Stimulated activated naive CD8-positive, alpha-beta T cell treated with anti-CD3 and anti-CD28 coated beads, Interleukin-15, Interleukin-2, amounts not matched to agents 100 U/mL and 50 U/mL, for 24 hours (primary cell): Measurements from ENCODE around the gene FGFR3.

Source experiments
- ATAC-seq: fragments of 150-1000 bp; cut with Tn5 transposase; one replicate; pipeline ENCODE4 v1.10.0; 2021
- DNase-seq: peaks from one replicate; pipeline ENCODE4 v3.0.0; 2021

FGFR3 gene

DNA sequence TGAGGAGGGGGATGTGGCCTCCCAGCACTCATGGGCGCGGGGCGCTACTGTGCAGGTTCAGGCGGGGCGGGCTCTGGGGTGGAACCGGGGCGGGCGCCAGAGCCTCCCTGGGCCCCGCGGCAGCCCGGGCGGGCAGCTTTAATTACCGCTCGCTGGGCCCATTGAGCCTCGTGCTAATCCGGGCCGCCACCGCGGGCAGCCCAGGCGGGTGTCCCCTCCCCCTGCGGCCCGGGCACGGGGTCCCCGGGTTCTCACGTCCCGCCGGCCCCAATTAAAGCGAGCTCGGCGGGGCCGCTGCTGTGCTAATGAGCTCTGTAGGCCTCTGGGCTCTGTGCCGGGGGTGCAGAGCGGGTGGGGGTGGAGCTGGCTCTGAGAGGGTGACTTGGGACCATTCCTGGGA, 22.8 kb upstream of the FGFR3 start:
- DNase-seq, result no peak
- ATAC-seq, result no peak

- ATAC-seq, result no peak
- no peak for DNase-seq
Measured at GRCh38 chr4:1770791-1771231, 22.3 kb upstream of the FGFR3 start.

DNA sequence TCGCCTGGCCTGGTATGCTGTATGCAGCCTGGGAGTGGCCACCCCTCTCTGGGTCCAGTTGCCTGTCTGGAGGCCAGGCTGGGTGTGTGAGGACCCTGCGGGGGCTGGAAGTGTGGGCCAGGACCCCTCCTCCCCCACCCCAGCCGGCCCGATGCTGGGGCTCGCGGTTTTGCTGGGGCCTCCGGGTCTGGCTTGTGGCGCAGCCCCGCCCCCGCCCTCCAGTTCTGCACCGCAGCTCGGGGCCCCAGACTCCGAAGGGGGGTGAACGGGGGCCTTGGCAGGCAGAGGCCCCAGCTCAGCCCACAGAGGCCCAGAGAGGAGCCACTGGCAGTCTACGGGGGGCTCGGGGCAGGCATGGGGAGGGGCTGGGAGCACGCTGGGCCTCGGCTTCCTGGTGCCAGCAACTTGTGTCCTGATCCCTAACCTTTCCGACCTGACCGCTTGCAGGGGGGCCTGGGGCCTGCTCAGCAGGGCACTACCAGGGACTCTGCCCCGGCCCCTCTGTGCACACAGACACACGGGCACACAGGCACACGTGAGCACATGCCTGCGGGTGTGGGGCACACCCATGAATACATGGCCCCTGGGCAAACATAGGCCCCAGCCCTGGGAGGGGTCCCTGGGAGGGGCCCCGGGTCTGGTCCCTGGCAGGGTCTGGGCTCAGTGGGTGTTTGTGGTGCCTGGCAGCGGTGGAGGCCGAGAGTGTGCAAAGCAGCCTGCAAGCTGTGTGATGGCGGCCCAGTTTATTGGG, 21.4 kb upstream of the FGFR3 start:
- ATAC-seq (peak; percentile 28), DNase-seq (peak; percentile 43)

DNA sequence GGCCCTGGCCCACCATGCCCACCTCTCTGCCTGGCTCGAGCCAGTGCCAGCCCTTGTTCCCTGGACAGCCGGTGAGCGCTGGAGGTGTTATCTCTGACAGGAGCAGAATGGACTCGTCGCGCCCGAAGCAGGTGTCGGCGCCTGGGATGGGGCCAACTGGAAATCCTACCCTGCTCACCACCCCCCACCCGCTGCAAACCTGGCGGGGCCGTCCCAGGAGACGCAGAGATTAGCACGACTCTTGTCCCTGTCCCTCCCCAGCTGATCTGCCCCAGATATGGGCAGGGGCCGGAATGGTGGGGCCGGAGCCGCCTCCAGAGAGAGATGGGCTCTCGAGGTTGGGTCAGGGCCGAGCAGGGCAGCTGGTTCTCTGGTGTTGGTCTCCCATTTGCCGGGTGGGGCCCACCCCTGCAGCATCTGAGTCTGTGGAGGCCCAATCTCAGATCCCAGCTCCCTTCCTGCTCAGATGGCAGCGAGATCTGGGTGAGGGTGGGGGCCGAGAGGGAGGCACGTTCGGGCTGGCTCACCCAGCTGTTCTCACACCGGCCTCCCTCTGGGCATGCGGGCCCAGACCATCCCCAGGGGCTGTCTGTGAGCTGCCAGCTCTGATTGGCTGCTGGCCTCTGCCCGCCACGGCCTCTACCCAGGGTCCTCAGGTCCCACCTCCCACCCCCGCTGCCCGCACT, 20.1 kb upstream of the FGFR3 start:
- DNase-seq (no peak), ATAC-seq (no peak)

DNA sequence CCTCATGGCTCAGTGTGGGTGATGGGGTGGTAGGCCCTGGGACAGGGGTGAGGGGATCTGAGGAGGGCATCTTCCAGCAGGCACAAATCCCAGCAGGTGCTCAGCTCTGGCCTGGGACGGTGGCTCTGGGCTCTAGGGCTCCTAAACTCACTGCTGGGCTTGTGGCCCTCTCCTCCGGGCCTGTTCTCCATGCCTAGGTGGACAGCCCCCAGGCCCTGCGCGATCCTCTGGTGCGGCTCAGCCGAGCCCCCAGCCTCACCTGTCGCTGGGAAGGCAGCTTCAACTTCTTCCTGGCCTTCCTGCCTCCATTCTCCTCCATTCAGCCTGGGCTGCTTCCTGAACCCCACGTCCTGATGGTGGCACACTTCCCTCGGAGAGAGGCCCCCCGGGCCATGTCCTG, 19.3 kb upstream of the FGFR3 start:
- no peak for DNase-seq
- no peak for ATAC-seq

DNA sequence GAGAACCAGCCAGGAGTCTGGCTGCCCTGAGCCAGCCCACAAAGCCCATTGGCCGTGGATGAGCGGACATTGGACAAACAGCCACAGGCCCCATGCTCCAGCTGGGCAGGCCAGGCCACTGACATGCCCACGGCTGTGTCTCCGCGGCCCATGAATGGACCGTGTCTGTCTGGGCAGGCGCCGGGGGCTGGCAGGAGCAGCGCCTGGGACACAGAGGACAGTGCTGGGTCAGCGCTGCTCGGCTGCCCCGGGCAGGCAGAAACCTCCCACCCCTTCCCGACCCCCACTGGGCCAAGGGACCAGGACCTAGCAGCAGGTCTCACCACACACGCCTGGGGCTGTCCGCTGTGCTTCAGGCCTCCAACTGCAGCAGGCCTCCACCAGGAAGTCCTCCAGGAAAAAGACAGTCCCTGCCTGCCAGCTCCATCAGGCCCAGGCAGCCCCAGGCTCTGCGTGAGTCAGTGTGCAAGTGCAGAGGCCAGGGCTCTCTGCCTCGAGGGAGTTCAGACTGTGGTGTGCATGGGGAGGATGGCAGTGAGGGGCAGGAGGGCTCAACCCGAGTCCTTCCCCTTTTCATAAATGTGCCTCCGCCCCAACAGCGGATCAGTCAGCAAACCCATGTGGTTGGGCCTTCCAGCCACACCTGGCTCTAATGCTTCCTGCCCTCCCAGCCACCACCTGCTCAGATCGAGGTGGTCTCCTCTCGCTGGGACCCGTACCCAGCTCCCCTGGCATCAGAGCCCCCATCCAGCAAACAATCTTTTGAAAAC, 17.2 kb upstream of the FGFR3 start:
- DNase-seq, result no peak
- ATAC-seq, result no peak

- no peak for ATAC-seq
- DNase-seq, result no peak
Measured at GRCh38 chr4:1776521-1777161, 16.5 kb upstream of the FGFR3 start.

- DNase-seq, result no peak
Measured at GRCh38 chr4:1777822-1778641, 15.1 kb upstream of the FGFR3 start.

DNA sequence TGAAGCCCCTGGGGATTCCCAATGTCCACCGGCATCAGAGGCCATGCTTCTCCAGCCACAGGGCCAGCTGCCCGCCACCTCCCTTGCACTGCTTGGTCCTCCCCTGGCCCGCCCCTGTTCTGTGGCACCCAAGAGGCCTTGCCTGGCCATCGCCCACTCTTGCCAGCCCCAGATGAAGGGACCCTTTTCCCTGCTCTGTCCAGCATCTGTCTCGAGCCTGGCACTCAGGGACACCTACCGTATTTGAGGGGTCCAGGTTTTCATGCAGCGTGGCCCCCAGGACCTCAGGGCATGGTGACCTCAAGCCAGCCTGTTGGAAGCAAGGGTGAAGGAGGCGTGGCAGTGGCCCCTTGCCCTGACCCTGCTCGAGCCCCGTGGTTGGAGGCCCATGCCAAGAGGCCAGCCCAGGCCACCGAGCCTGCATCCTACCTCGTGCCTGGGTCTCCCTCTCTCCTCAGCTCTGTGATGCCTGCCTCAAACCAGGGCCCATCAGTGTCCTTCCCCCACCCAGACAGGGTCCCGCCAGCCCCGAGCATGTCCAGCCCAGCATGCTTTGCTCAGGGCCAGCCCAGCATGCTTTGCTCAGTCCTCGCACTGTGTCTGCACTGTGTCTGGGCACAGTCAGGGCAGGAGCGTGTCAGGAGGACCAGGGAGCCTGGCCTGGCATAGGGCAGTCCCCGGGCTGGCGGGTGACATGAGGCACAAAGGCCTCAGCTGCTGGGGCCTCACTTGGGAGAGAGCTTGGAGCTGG, 14.3 kb upstream of the FGFR3 start:
- DNase-seq (no peak), ATAC-seq (no peak)

More at GRCh38 chr4:1777822-1778641, 15.1 kb upstream of the FGFR3 start:
- ATAC-seq, result no peak

DNA sequence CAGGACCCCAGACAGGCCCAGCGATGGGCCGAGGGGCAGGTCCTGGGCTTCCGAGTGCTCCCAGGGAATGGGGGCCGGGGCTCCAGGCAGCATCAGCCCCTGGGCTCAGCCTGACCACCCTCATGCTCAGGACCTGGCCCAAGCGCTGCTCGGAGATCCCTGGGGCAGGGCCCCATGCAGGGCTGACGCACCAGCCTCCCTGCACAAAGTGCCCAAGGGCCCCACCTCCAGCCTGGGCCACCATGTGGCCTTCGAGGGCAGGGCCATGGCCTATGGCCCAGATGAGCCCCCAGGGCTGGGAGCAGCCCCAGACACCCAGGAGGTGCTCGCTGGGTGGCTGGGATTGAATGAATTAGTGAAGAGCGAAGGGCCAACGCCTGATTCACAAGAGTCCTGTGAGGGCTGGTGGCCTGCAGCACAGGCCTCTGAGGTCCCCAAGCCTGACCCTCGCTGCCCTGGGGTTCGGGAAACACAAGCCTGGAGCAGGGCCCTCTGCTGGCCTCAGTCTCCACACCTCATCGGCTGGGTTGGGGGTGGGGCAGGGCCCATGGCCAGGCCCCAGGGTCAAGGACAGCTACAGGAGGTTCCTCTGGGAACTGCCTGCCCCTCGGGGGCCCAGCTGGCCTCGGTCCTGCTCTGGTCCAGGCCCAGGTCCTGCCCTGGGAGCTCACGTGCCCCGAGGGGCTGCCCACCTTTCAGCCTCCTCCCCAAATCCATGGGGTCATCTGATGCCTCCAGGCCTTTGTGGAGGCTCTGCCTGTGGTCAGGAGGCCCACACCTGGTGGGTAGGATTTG, 13.3 kb upstream of the FGFR3 start:
- no peak for DNase-seq
- no peak for ATAC-seq

DNA sequence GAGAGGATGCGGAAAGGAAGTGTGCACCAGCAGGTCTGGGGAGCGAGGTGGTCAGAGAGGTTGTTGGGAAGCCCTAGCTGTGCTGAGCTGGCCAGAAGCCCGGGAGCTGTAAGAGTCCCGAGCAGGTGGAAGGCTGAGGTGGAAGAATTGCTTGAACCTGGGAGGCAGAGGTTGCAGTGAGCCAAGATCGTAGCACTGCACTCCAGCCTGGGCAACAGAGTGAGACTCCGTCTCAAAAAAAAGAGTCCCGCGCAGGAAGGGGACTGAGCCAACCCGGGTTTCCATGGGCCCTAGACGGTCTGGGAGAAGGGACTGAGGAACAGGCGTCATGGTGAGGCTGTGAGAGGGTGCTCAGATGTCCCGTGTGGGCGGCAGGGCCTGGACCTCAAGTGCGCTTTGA, 12.7 kb upstream of the FGFR3 start:
- DNase-seq, result no peak
- ATAC-seq, result no peak

- DNase-seq (no peak), ATAC-seq (no peak)
Measured at GRCh38 chr4:1783015-1783414, 10.1 kb upstream of the FGFR3 start.

GRCh38 chr4:1783970-1784369, 9.1 kb upstream of the FGFR3 start:
- no peak for ATAC-seq
- DNase-seq, result no peak

- ATAC-seq, result no peak
Measured at GRCh38 chr4:1784395-1784788, 8.7 kb upstream of the FGFR3 start.

GRCh38 chr4:1784789-1785591, 8.1 kb upstream of the FGFR3 start:
- ATAC-seq (no peak), DNase-seq (no peak)

More at GRCh38 chr4:1784395-1784788, 8.7 kb upstream of the FGFR3 start:
- no peak for DNase-seq

DNA sequence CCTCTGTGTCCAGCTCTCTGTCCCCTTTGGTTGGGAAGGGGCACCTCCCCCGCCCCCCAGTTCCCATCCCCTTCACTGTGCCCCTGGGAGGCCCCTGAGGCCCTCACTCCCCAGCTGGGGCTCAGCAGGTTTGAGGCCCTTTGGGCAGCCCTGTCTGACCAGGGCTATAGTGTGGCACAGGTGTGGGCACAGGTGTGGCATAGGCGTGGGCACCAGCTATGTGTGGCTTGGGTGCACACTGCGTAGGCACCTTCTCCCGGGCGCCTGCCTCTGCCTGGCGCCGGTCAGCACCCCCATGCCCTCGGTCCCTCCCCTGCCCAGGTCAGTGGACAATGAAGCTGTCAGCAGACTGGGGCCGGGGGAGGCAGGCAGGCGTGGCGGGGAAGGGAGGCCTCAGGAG, 7.5 kb upstream of the FGFR3 start:
- DNase-seq (no peak), ATAC-seq (no peak)

GRCh38 chr4:1786544-1787362, 6.3 kb upstream of the FGFR3 start:
- ATAC-seq (no peak), DNase-seq (no peak)

DNA sequence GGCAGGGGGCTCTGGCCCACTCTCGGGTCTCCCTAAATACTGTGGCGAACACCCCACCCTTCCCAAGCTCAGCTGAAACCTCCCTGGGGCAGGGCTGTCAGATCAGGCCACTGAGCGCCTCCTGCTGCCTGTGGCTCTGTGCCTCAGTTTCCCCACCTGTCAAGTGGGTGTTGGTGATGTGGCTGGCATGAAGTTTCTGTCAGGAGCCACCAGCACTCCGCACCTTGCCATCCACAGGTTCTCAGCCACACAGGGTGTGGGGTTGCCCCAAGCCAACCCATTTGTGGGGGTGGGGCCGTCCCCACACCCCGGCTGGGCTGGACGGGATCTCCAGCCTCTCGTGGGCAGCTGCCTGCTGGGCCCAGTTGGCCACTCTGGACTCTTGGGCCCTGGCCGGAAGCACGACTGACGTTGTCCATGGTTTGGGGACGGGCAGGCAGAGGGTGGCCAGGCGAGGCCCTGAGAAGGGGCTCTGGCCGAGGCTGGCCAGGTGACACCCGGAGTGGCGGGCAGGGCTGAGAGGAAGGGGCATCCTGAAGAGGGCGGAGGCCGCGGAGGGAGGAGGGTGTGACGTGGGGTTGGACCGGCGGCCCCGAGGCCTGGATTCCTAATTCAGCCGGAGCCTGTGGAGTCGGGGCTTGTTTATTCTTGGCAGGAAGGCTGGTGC, 5.5 kb upstream of the FGFR3 start:
- ATAC-seq (no peak), DNase-seq (no peak)
